Activated CD4-positive, alpha-beta T cell treated with anti-CD3 and anti-CD28 coated beads, Interleukin-2, amount 10 ng/mL, durations not matched to agents 7 days and 5 days (primary cell): Measurements from ENCODE around the gene SLC6A9. TPM values are rescaled to one million over a fixed set of nuclear protein-coding genes. Genes with fewer than 3 reads are reported as not detected.

ENCODE experiments used
- CTCF ChIA-PET: fragments of 350-600 bp; sonication (Branson Sonifier 250); formaldehyde crosslinking; loops from one replicate; lab custom pipeline; 2021; ENCODE audit warnings: antibody characterized with exemption; lab: Charles Lee
- POLR2A ChIA-PET: fragments of 350-600 bp; sonication (Branson Sonifier 250); formaldehyde crosslinking; loops from one replicate; lab custom pipeline; 2021; ENCODE audit warnings: antibody characterized with exemption; lab: Charles Lee
- DNase-seq: peaks from one replicate; pipeline ENCODE4 v3.0.0-alpha.2; 2020
- H3K27ac Mint-ChIP-seq: one replicate; pipeline ENCODE4 v1.8.0; 2021; ENCODE audit warnings: mild to moderate bottlenecking, moderate library complexity, mixed read lengths
- H3K27me3 Mint-ChIP-seq: one replicate; pipeline ENCODE4 v1.8.0; 2021; ENCODE audit warnings: mixed read lengths
- H3K36me3 Mint-ChIP-seq: one replicate; pipeline ENCODE4 v1.8.0; 2021; ENCODE audit warnings: low read depth, mixed read lengths
- H3K4me1 Mint-ChIP-seq: one replicate; pipeline ENCODE4 v1.8.0; 2021; ENCODE audit warnings: mixed read lengths
- H3K4me3 Mint-ChIP-seq: one replicate; pipeline ENCODE4 v1.8.0; 2021; ENCODE audit warnings: mild to moderate bottlenecking, moderate library complexity, mixed read lengths
- H3K9me3 Mint-ChIP-seq: one replicate; pipeline ENCODE4 v1.8.0; 2021; ENCODE audit warnings: mixed read lengths
- total RNA-seq, 2 experiments: library from RNA; stranded (reverse); gene quantifications; one replicate each; pipeline ENCODE4 v1.2.3, GENCODE V29; 2021

The SLC6A9 gene
- total RNA-seq, 2 experiments from 2014 or later: 4.0 to 4.8 TPM

DNA sequence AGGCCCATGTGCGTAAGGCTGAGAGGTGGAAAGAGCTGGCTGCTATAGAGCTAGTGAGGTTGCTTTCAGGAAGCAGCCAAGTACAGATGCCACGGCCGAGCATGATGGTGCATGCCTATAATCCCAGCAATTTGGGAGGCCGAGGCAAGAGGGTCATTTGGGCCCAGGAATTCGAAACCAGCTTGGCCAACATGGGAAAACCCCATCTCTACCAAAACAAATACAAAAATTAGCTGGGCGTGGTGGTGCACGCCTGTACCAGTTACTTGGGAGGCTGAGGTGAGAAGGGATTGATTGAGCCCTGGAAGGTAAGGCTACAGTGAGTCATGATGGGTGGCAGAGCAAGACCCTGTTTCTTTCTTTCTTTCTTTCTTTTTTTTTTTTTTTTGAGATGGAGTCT, 37.2 kb downstream of the SLC6A9 start:
- CTCF ChIA-PET: interaction anchor here (0.6 to 1.1 kb wide), 4 partner anchors 15 to 59 kb away, joined by 3 to 4 read pairs (median 3); partner anchors contain the start of gene B4GALT2
- no peak for DNase-seq
- H3K27me3 Mint-ChIP-seq: no peaks in the 10 kb centered on the region
- no peaks in the 10 kb centered on the region for H3K9me3 Mint-ChIP-seq
- POLR2A ChIA-PET: no interaction called here
- no peaks in the 10 kb centered on the region for H3K36me3 Mint-ChIP-seq
- H3K4me3 Mint-ChIP-seq: no peak overlapping the region
- H3K27ac Mint-ChIP-seq: no peak overlapping the region
- peaks cover 27% of the 10 kb centered on the region for H3K4me1 Mint-ChIP-seq

DNA sequence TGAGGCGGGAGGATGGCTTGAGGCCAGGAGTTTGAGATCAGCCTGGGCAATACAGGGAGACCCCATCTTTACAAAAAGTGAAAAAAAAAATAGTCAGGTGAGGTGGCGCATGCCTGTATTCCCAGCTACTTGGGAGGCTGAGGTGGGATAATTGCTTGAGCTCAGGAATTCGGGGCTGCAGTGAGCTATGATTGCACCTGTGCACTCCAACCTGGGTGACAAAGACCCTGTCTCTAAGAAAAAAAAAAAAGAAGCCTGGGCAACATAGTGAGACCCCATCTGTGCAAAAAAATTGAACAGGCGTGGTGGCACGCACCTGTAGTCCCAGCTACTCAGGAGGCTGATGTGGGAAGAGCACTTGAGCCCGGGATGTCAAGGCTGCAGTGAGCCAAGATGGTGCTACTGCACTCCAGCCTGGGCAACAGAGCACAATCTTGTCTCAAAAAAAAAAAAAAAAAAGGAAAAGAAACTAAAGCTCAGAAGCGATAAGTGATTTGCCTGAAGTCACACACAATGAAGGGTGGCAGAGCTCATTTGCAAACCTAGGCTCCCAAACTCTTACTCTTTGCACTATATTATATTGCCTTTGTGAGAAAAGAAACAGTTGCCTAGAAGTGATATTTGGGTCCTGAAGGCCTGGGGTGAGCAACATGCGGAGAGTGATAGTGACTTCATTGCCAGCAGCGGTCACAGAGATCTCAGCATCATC, 37.9 kb downstream of the SLC6A9 start:
- POLR2A ChIA-PET: no interaction called here
- H3K4me3 Mint-ChIP-seq: no peak overlapping the region
- H3K36me3 Mint-ChIP-seq: no peaks in the 10 kb centered on the region
- no peak overlapping the region for H3K27ac Mint-ChIP-seq
- peaks cover 24% of the 10 kb centered on the region for H3K4me1 Mint-ChIP-seq
- no peaks in the 10 kb centered on the region for H3K27me3 Mint-ChIP-seq
- H3K9me3 Mint-ChIP-seq: no peaks in the 10 kb centered on the region
- CTCF ChIA-PET: interaction anchor here (0.6 to 1.1 kb wide), 4 partner anchors 25 to 116 kb away, joined by 3 to 4 read pairs (median 3); no protein-coding TSS in a partner anchor
- DNase-seq: no peak

DNA sequence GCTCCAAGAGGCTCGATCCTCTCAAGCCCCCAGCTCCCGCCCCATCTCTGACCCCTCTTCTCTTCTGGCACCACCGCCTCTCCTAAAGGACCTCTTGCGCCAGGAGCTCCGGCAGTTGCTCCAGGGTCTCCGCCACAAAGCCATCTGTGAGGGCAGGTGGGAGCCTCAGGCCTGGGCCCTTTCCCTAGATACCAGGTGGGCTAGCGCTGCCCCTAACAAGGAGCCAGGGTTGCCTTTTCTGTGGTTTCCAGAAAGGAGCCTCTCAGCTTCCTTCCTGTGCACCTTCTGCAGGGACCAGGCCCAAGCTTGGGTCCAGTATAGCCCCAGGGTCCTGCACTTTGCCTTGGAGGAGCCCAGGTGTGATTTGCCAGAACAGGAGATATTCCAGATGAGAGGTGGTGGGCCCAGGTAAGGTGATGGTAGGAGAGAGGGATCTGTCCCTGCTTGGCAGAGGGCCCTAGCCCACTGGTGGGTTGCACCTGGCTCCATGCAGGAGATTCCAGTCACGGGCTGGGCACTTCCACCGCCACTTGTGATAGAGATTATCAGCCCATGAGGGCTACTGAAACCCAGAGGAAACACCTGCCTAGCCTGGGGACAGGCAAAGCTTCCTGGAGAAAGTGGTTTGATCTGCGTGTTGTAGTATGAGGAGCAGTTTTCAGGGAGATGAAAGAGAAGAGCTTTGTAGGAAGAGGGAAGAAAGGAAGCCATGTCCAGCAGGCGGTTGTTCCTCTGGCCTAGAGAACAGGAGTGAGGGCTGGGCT, 38.8 kb downstream of the SLC6A9 start:
- H3K27ac Mint-ChIP-seq: peak overlapping the region; percentile 20
- DNase-seq: no peak
- H3K27me3 Mint-ChIP-seq: no peaks in the 10 kb centered on the region
- peak overlapping the region; percentile 90 for H3K4me3 Mint-ChIP-seq
- POLR2A ChIA-PET: no interaction called here
- peaks cover 21% of the 10 kb centered on the region for H3K4me1 Mint-ChIP-seq
- CTCF ChIA-PET: interaction anchor here (0.5 to 1.0 kb wide), 2 partner anchors 44 to 1003 kb away, joined by 3 read pairs; no protein-coding TSS in a partner anchor
- H3K36me3 Mint-ChIP-seq: no peaks in the 10 kb centered on the region
- no peaks in the 10 kb centered on the region for H3K9me3 Mint-ChIP-seq

DNA sequence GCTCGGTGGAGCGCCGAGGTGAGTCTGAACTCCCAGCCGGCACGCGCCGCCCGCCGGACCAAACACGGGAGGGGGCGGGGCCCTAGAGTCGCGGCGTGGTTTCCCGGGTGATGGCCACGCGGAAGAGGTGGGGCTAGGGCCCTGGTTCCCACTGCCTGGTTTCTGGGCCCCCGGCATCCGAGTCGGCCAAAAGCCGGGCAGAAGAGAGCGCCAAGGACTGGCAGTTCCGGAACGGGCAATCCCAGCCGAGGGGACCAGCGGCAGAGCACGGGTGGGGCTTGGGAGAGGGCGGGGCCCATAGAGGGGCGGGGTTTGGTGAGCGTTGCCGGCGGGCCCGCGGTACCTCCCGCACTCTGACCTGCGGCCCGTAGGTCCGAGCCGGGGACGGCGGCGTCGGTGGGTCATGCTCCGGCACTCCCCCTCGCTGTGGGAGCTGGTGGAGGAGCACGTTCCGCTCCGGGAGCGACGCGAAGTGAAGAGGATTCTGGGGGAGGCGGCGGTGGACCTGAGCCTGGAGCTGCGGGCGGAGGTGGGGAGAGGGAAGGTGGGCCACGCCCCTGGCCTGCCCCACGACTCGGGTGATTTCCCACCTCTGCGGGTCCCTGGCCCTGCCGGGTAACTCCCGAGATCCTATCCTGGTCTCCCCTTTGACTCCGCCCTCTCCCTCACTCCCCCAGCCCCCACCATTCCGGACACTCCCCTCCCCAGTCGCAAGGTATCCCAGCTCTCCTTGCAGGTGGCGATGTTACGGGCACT, 39.6 kb downstream of the SLC6A9 start, which contains the start of gene CCDC24:
CCDC24 (plus strand) TSS at position 124 of the 756 bp plus-strand sequence; CDS start at position 404, 280 bp downstream.
- Mint-ChIP-seq H3K4me3 (peak within 1 kb of the TSS; percentile 90), H3K4me1 (peaks cover 21% of the 10 kb centered on the region), H3K36me3 (no peaks in the 10 kb centered on the region), H3K9me3 (no peaks in the 10 kb centered on the region), H3K27me3 (no peaks in the 10 kb centered on the region), H3K27ac (peak within 1 kb of the TSS; percentile 83)
- CTCF ChIA-PET: interaction anchor here (0.5 kb wide), 1 partner anchor 1002 kb away, joined by 3 read pairs; no protein-coding TSS in a partner anchor
- peak; percentile 79 for DNase-seq
- POLR2A ChIA-PET: no interaction called here

DNA sequence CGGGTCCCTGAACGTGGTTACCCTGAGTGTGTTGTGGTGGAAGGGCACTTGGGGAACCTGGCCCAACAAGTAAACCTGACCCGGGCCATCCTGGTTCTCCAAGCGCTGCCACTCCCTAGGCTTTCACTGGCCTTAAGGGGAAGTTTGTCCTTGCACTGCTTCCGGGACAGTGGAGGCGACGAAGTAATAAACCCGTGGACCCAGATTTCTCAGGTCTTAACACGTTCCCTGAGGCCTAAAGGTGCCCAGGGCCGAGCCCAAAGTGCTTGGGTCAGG, 40.1 kb downstream of the SLC6A9 start:
- DNase-seq: no peak
- ChIA-PET CTCF (interaction anchor here (1.2 to 1.6 kb wide), 2 partner anchors 16 to 19 kb away, joined by 3 to 4 read pairs; no protein-coding TSS in a partner anchor), POLR2A (no interaction called here)
- peak overlapping the region; percentile 90 for H3K4me3 Mint-ChIP-seq
- peaks cover 21% of the 10 kb centered on the region for H3K4me1 Mint-ChIP-seq
- no peaks in the 10 kb centered on the region for H3K36me3 Mint-ChIP-seq
- H3K9me3 Mint-ChIP-seq: no peaks in the 10 kb centered on the region
- no peaks in the 10 kb centered on the region for H3K27me3 Mint-ChIP-seq
- no peak overlapping the region for H3K27ac Mint-ChIP-seq

DNA sequence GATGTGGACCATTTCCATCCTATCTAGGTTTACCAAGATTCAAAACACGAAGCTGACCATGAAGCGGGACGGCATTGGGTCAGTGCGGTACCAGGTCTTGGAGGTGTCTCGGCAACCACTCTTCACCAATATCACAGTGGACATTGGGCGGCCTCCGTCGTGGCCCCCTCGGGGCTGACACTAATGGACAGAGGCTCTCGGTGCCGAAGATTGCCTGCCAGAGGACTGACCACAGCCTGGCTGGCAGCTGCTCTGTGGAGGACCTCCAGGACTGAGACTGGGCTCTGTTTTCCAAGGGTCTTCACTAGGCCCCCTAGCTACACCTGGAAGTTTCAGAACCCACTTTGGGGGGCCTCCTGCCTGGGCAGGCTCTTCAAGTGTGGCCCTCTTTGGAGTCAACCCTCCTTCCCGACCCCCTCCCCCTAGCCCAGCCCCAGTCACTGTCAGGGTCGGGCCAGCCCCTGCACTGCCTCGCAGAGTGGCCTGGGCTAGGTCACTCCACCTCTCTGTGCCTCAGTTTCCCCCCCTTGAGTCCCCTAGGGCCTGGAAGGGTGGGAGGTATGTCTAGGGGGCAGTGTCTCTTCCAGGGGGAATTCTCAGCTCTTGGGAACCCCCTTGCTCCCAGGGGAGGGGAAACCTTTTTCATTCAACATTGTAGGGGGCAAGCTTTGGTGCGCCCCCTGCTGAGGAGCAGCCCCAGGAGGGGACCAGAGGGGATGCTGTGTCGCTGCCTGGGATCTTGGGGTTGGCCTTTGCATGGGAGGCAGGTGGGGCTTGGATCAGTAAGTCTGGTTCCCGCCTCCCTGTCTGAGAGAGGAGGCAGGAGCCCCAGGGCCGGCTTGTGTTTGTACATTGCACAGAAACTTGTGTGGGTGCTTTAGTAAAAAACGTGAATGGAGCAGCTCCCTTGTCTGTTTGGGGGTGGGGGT, 40.7 kb downstream of the SLC6A9 start:
- no peak for DNase-seq
- H3K4me1 Mint-ChIP-seq: peaks cover 21% of the 10 kb centered on the region
- H3K36me3 Mint-ChIP-seq: no peaks in the 10 kb centered on the region
- H3K27me3 Mint-ChIP-seq: no peaks in the 10 kb centered on the region
- no peak overlapping the region for H3K27ac Mint-ChIP-seq
- no peaks in the 10 kb centered on the region for H3K9me3 Mint-ChIP-seq
- CTCF ChIA-PET: interaction anchor here (0.7 to 1.6 kb wide), 3 partner anchors 15 to 57 kb away, joined by 3 to 4 read pairs (median 3); partner anchors contain the start of gene ARTN
- POLR2A ChIA-PET: no interaction called here
- peak overlapping the region; percentile 90 for H3K4me3 Mint-ChIP-seq

DNA sequence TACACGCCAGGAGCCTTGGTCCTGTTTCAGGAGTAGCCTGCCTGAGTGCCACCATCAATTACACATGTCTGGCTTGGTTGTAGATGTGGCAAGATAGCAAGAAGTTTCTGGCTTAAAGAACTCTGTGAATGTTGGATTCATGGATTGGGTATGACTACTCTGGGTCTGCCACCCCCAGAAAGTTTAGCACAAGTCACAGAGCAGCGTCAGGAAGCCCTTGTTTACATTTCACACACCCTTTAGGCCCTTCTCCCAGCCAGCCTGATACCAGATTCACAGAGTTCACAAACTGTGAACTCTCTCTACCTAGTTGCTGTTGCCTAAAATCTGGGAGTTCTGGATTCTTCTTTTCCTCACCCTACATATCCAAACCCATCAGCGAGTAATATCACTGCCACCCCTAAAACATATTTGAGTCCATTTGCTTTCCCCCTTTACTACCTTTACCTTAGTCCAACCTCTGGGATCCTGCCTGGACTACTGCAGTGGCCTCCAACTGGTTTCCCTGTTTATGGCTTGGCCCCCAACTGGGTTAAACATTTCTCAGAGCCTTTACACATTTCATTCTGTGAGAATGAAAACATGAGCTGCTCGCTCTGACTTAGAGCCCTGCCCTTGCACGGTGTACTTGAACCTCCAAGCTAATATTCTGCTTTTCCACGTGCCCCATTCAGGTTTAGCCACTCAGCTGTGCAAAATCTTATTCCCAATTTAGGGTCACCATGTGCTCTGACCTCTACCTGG, 43.9 kb downstream of the SLC6A9 start:
- Mint-ChIP-seq H3K36me3 (no peaks in the 10 kb centered on the region), H3K4me1 (peaks cover 13% of the 10 kb centered on the region), H3K27me3 (no peaks in the 10 kb centered on the region), H3K27ac (no peak overlapping the region), H3K4me3 (no peak overlapping the region), H3K9me3 (no peaks in the 10 kb centered on the region)
- no peak for DNase-seq
- POLR2A ChIA-PET: no interaction called here
- CTCF ChIA-PET: interaction anchor here (1.2 to 2.0 kb wide), 2 partner anchors 49 to 53 kb away, joined by 3 to 6 read pairs; partner anchors contain the start of gene ARTN

DNA sequence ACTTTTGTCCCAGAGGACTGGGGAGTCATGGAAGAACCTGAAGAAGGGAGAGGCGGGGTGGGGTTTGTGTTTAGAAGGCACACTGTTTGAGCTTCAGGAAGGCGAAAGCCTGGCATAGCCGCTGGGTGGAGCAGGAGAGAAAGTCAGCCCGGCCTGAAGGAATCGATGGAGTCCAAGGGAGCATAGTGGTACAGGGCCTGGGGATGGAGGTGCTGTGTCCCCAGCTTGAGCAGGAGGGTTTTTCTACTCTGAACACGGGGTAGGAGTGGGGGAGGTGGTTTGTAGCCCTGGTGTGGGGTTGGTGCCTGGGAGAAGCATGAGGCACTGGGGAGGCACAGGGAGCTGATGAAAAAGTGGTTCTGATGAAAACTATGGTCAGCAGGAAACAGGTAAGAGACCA, 44.5 kb downstream of the SLC6A9 start:
- Mint-ChIP-seq H3K4me3 (no peak overlapping the region), H3K9me3 (no peaks in the 10 kb centered on the region), H3K36me3 (no peaks in the 10 kb centered on the region), H3K4me1 (peaks cover 7% of the 10 kb centered on the region), H3K27ac (no peak overlapping the region), H3K27me3 (no peaks in the 10 kb centered on the region)
- CTCF ChIA-PET: interaction anchor here (0.5 to 2.0 kb wide), 2 partner anchors 50 to 432 kb away, joined by 3 to 6 read pairs; no protein-coding TSS in a partner anchor
- POLR2A ChIA-PET: no interaction called here
- DNase-seq: no peak

DNA sequence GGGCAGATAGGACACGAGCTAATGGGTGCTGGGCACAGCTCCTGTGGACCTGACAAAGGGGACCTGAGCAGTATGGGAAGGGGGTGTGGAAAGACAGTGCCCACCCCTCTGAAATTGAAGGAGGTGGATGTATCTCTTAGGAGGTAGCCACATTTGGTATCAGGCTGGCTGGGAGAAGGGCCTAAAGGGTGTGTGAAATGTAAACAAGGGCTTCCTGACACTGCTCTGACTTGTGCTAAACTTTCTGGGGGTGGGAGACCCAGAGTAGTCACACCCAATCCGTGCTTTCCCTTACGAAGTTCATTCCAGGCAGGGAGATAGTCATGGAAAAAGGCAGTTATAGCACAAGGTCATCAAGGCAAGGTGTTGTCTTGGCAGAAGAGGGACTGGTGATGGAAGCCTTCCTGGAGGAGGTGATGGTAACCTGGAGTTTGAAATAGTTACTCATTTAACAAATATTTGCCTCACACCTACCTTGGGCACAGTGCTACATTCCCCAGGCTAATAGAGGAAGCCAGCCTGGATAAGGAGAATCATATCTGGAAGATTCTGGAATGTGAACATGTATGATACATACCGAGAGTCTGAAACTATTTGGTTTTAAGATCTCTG, 45.2 kb downstream of the SLC6A9 start:
- no peak overlapping the region for H3K4me3 Mint-ChIP-seq
- POLR2A ChIA-PET: no interaction called here

DNA sequence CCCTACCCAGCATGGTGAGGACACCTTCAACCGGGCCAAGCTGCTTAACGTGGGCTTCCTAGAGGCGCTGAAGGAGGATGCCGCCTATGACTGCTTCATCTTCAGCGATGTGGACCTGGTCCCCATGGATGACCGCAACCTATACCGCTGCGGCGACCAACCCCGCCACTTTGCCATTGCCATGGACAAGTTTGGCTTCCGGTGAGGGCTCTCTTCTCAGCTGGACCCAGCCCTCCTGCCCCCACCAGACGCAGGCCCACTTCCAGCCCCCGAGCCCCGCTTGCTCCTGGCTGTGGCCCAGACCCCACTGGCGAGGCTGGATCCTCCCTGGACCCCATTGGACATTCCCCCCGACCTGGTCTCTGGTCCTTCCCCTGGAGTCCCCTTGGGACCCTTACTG, 46.4 kb downstream of the SLC6A9 start:
- H3K27me3 Mint-ChIP-seq: no peaks in the 10 kb centered on the region
- DNase-seq: no peak
- H3K4me3 Mint-ChIP-seq: no peak overlapping the region
- peaks cover 3% of the 10 kb centered on the region for H3K36me3 Mint-ChIP-seq
- H3K9me3 Mint-ChIP-seq: no peaks in the 10 kb centered on the region
- ChIA-PET CTCF (no interaction called here), POLR2A (no interaction called here)
- no peak overlapping the region for H3K27ac Mint-ChIP-seq
- peaks cover 8% of the 10 kb centered on the region for H3K4me1 Mint-ChIP-seq

More for the DNA sequence above, 45.2 kb downstream of the SLC6A9 start:
- H3K27me3 Mint-ChIP-seq: no peaks in the 10 kb centered on the region
- DNase-seq: no peak
- H3K27ac Mint-ChIP-seq: no peak overlapping the region
- no peaks in the 10 kb centered on the region for H3K9me3 Mint-ChIP-seq
- CTCF ChIA-PET: interaction anchor here (0.5 kb wide), 1 partner anchor 432 kb away, joined by 3 read pairs; no protein-coding TSS in a partner anchor
- H3K4me1 Mint-ChIP-seq: peaks cover 3% of the 10 kb centered on the region
- no peaks in the 10 kb centered on the region for H3K36me3 Mint-ChIP-seq
